GM18511 (cell line): Measurements from ENCODE around the gene HHIPL1.

Experiments
- ATAC-seq: cut with Tn5 transposase; IDR thresholded peaks from one replicate; pipeline ENCODE4 v1.9.1; 2021; ENCODE audit warnings: mild to moderate bottlenecking, moderate library complexity; ENCODE audit not compliant: unreplicated experiment

Gene HHIPL1

GRCh38 chr14:99674064-99674650 is 29.2 kb downstream of the HHIPL1 start:
- ATAC-seq, result no peak

- no peak for ATAC-seq
Observed at GRCh38 chr14:99674776-99675381, 29.9 kb downstream of the HHIPL1 start.

GRCh38 chr14:99675382-99675835 is 30.5 kb downstream of the HHIPL1 start:
- no peak for ATAC-seq

GRCh38 chr14:99675951-99676350 is 31.0 kb downstream of the HHIPL1 start:
- no peak for ATAC-seq

GRCh38 chr14:99676657-99677056 is 31.7 kb downstream of the HHIPL1 start:
- no peak for ATAC-seq

GRCh38 chr14:99677231-99678140 is 32.6 kb downstream of the HHIPL1 start:
- ATAC-seq, result no peak

GRCh38 chr14:99678198-99678597 is 33.3 kb downstream of the HHIPL1 start:
- ATAC-seq, result no peak

- no peak for ATAC-seq
Observed at GRCh38 chr14:99679111-99679510, 34.2 kb downstream of the HHIPL1 start.

GRCh38 chr14:99679543-99679942 is 34.6 kb downstream of the HHIPL1 start:
- no peak for ATAC-seq

- no peak for ATAC-seq
Observed at GRCh38 chr14:99679996-99680395, 35.1 kb downstream of the HHIPL1 start.

GRCh38 chr14:99681101-99681831 is 36.3 kb downstream of the HHIPL1 start:
- ATAC-seq, result no peak

GRCh38 chr14:99681832-99682148 is 36.9 kb downstream of the HHIPL1 start:
- ATAC-seq, result no peak

- peak; percentile 43 for ATAC-seq
Observed at GRCh38 chr14:99682809-99683618, 38.1 kb downstream of the HHIPL1 start.

- peak; percentile 94 for ATAC-seq
Observed at GRCh38 chr14:99683619-99684409, 38.9 kb downstream of the HHIPL1 start, which contains the start of gene CYP46A1. Gene CYP46A1 (plus strand): TSS chr14:99684298. CDS start chr14:99684418, 120 bp downstream.

GRCh38 chr14:99684410-99684934 is 39.5 kb downstream of the HHIPL1 start:
- ATAC-seq, result peak; percentile 37

- no peak for ATAC-seq
Observed at GRCh38 chr14:99685151-99685591, 40.2 kb downstream of the HHIPL1 start.

GRCh38 chr14:99685596-99685995 is 40.7 kb downstream of the HHIPL1 start:
- ATAC-seq, result no peak

GRCh38 chr14:99686557-99687283 is 41.8 kb downstream of the HHIPL1 start:
- ATAC-seq, result no peak
